HG03159 (cell line): Measurements from ENCODE around the gene TARM1.

Experiments
- ATAC-seq: cut with Tn5 transposase; IDR thresholded peaks from one replicate; pipeline ENCODE4 v1.9.1; 2021; ENCODE audit warnings: mild to moderate bottlenecking, moderate library complexity; ENCODE audit not compliant: unreplicated experiment

Gene TARM1

GRCh38 chr19:54035215-54036178 lies 45.7 kb downstream of the TARM1 start:
- no peak for ATAC-seq

GRCh38 chr19:54030895-54031586 lies 50.1 kb downstream of the TARM1 start:
- ATAC-seq: no peak

GRCh38 chr19:54029930-54030490 lies 51.2 kb downstream of the TARM1 start:
- no peak for ATAC-seq

GRCh38 chr19:54029301-54029700 lies 51.9 kb downstream of the TARM1 start:
- ATAC-seq: no peak

- no peak for ATAC-seq
Measured at GRCh38 chr19:54026656-54027055, 54.5 kb downstream of the TARM1 start.

- no peak for ATAC-seq
Measured at GRCh38 chr19:54024660-54025059, 56.5 kb downstream of the TARM1 start.

GRCh38 chr19:54023191-54023590 lies 58.0 kb downstream of the TARM1 start:
- no peak for ATAC-seq

GRCh38 chr19:54021932-54022331 lies 59.2 kb downstream of the TARM1 start:
- ATAC-seq: no peak

- no peak for ATAC-seq
Measured at GRCh38 chr19:54021363-54021762, 59.8 kb downstream of the TARM1 start.
